Astrocyte (in vitro differentiated cells and primary cell): ENCODE results near the gene BCAM.

Experiments
- CTCF ChIP-seq: IDR thresholded peaks from 2 replicates; pipeline ENCODE4 v1.5.1; 2011; ENCODE audit warnings: low read depth, mild to moderate bottlenecking, inconsistent platforms, low read length, moderate library complexity; ENCODE audit not compliant: insufficient read depth
- EZH2 ChIP-seq: IDR thresholded peaks from 2 replicates; pipeline ENCODE4 v1.6.1; 2012; ENCODE audit warnings: mild to moderate bottlenecking, low read length, inconsistent platforms; ENCODE audit not compliant: insufficient read depth

DNA sequence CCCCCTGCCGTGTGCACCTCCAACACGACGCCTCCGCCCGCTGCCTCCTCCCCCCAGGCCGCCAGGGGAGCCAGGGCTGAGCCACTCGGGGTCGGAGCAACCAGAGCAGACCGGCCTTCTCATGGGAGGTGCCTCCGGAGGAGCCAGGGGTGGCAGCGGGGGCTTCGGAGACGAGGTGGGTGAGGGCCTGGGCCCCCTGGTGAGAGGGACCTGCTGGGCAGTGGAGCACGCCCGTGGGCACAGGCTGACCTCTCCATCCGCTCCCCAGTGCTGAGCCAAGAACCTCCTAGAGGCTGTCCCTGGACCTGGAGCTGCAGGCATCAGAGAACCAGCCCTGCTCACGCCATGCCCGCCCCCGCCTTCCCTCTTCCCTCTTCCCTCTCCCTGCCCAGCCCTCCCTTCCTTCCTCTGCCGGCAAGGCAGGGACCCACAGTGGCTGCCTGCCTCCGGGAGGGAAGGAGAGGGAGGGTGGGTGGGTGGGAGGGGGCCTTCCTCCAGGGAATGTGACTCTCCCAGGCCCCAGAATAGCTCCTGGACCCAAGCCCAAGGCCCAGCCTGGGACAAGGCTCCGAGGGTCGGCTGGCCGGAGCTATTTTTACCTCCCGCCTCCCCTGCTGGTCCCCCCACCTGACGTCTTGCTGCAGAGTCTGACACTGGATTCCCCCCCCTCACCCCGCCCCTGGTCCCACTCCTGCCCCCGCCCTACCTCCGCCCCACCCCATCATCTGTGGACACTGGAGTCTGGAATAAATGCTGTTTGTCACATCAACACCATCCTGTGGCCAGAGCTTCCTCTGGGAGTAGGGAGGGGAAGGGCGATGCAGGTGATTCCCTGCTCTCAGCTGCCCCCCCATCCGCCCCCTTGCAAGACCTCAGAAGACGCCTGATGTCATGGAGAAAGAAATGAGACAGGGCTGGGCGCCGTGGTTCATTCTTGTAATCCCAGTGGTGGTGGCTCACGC is 12.0 kb downstream of the BCAM start:
- TF ChIP-seq EZH2 (no peak), CTCF (no peak)
